Anterior cingulate cortex (tissue), 58 donors: ENCODE results near the gene CREB3L4.

Source experiments
- DNase-seq, 58 donors: peaks; one replicate each; lab custom pipeline; 2025; lab: John Stamatoyannopoulos, UW

Gene CREB3L4

GRCh38 chr1:153957744-153958110 is 10.0 kb upstream of the CREB3L4 start:
- peak in 1 of 58 donors; percentile 37 for DNase-seq

DNA sequence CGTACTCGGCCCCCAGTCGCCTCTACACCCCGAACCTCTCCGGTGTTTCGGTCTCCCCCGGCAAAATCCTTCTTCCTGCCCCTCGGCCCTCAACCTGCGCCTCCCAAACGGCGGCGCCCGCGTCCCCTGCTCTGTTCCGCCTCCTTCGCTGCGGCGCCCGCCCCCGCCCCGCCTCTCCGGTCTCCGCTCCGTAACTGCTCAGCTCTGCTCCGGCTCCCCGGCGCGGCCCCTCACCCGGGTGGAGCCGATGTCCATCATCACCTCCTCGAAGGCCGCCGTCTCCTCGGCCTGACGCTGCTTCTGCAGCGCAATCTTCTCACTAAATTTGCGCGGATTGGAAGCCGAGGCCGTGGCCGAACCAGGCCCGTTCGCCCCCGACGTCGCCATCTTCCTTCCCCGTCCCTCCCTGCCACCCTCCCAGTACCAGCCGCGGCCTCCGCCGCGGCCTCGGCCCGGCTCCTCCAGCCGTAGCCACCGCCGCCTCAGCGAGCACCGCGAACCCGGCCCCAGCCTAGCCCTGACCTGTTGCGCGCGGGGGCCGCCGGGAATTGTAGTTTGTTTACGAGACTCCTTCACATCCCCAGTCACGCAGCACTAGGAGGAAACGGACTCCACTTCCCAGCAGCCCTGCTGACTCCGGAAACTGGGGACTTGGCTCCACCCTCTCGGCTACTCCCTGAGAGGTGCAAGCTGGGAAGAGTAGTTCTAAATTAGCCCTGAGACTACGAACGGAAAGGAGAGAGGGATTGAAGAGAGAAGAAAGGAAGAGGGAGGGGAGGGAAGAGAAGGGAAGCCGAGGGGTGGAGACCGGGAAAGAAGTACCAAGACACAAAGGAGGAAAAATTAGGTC is 9.4 kb upstream of the CREB3L4 start, which contains the start of gene CRTC2:
Gene CRTC2, minus strand, starts transcription at position 502 of the 850 bp plus-strand sequence. Its CDS starts 115 bp downstream, at position 387.
- peak; percentile 81 to 99 (median 98) for DNase-seq

- DNase-seq: peak in 1 of 58 donors; percentile 44
Observed at GRCh38 chr1:153958961-153959260, 8.8 kb upstream of the CREB3L4 start.

DNA sequence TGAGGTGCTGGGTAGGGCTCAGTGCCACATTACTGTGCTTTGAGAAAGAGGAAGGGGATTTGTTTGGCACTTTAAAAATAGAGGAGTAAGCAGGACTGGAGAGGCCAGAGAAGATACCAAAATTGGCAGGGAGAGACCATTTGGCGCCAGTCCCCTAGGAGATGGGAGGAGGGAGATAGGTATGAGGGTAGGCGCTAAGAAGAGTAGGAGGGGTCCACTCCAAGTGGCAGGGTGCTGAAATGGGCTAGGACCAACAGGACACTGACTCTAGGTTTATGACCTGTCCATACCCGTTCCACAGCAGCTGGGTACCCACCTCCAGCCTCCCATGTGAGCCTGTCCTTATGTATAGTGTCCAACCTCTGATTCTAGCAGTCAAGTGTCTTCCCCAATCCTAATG is 8.2 kb upstream of the CREB3L4 start:
- DNase-seq: peak in 2 of 58 donors; percentile 7 to 10

DNA sequence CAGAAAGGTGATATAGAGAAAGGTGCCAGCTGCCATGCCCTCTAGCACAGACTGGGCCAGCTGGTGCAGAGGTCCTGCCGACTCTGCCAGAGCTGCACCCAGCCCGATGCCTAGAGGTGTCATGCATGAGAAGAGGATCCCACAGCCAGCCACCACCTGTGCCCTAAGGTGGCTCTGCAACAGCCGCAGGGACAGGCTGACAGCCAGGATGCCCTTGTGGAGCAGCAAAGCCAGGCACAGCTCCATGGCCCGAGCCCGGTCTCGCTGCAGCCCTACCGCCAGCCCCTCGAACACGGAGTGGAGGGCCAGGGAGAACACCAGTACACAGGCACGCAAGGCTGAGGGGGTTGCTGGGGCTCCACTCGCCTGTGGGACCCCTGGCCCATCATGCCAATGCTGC is 7.5 kb upstream of the CREB3L4 start:
- DNase-seq: no peak

DNA sequence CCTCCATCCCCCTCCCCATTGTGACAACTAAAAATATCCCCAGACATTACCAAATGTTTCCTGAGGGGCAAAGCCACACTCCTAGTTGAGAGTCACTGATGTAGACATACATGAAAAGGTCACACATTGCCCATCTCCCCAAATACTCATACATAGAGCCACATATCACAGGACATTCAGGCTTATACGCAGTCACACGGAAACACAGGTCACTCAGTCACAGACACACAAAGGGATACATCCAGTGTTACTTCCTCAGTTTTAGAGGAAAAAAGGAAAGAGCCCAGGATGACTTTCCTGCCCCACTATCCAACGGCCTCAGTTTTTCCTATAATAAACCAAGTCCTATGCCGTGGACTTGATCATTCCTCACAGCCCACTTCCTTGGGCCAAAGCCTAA is 6.3 kb upstream of the CREB3L4 start:
- DNase-seq: no peak

- peak in 2 of 58 donors; percentile 10 to 12 for DNase-seq
Observed at GRCh38 chr1:153962088-153963029, 5.3 kb upstream of the CREB3L4 start.

DNA sequence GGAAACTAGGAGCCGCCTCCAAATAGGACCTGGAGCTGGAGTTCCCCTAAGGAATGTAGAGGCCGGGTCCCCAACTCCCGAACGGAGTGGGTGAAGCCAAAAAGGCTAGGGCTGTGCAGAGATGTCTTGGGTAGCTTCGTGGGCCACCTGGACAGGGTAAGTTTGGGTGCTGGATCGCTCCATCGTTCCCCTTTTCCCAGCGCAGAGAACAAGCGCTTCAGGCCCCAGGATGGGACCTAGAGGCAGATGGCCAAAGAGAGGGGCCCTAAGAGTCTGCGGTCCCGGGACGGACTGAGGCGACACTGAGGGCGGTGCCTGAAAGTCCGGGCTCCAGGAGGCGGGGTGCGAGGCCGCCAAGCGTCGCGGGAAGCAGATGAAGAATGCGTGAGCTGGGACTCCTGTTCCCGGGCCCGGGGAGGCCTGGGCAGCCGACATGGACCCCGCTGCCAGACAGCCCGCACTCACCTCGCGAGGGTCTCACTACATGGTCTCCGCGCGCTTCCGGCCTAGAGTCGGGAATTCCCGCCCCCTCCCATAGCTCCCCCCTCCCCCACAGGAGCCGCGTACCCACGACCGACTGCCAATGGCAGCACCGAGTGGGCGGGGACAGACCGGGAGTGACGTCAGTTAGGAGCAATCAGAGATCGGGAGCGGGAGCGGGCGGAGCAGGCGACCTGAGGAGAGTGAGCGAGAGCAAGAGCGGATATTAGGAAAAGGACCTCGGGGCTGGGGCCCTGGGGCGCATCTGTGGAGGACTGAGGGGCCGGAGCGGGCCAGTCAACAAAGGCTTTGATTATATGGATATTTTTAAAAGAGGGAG is 4.5 kb upstream of the CREB3L4 start, which contains the start of gene SLC39A1:
Gene SLC39A1, minus strand, starts transcription at position 508 of the 820 bp plus-strand sequence. CDS start 822 bp downstream, outside the sequence.
- peak; percentile 71 to 99 (median 96) for DNase-seq

GRCh38 chr1:153963850-153964331 is 3.8 kb upstream of the CREB3L4 start:
- DNase-seq: peak in 8 of 58 donors; percentile 16 to 52 (median 42)

DNA sequence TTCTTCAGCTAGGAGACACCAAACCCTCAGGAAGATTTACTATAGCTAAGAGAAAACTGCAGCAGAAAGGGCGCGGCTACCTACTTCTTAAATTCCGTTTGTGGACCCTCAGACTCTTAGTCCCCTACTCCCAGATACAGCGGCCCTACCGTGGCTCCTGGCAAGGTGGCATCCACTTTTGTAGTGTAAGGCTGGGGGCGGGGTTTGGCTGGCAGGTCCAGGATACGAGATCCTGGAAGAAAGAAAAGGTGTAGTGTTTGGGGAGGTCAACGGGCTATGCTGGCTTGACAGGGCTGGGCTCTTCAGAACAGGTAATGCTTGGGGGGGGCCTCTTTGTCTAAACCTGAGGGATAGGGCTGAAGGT is 280 bp downstream of the CREB3L4 start:
- peak in 2 of 58 donors; percentile 44 to 54 for DNase-seq

DNA sequence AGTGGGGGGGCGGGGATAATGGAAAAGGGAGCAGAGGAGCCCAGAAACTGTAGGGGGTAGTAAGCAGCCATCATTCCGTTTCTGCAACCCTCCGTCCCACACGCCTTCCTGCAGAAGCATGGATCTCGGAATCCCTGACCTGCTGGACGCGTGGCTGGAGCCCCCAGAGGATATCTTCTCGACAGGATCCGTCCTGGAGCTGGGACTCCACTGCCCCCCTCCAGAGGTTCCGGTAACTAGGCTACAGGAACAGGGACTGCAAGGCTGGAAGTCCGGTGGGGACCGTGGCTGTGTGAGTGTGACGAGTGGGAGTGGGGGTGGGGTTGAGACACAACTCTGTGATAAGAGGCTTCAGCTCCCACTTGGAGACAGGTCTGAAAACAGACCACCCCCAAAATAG is 706 bp downstream of the CREB3L4 start:
- no peak for DNase-seq

DNA sequence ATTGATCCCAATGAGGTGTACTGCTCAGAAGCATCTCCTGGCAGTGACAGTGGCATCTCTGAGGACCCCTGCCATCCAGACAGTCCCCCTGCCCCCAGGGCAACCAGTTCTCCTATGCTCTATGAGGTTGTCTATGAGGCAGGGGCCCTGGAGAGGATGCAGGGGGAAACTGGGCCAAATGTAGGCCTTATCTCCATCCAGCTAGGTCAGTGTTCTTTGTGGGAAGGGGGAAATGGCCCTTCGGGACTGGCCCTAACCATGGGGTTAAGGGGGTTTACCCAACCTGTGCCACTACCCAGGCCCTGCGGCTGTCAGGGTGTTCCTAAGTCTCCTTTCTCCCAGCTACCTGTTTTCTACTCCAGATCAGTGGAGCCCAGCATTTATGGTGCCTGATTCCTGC is 1.3 kb downstream of the CREB3L4 start:
- DNase-seq: no peak

DNA sequence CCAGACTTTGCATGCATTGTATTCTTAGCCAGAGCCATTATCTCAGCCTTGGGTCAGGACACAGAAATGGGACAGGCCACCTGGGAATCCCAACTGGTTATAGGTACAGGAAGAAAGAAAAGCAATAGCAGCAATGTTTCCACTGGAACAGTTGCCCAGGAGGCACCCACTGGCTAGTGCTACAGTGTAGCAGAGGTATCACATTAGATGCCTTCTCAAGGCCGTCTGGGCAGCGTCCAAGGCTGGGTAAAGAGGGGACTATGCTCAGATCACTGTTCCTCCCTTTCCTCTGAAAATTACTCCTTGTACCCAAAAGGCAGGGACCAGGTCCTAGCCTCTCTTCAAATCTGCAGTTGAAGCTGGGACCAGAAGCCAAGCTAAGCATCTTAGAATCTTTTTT is 2.6 kb downstream of the CREB3L4 start:
- DNase-seq: no peak

- no peak for DNase-seq
Observed at GRCh38 chr1:153973071-153973470, 5.4 kb downstream of the CREB3L4 start.

DNA sequence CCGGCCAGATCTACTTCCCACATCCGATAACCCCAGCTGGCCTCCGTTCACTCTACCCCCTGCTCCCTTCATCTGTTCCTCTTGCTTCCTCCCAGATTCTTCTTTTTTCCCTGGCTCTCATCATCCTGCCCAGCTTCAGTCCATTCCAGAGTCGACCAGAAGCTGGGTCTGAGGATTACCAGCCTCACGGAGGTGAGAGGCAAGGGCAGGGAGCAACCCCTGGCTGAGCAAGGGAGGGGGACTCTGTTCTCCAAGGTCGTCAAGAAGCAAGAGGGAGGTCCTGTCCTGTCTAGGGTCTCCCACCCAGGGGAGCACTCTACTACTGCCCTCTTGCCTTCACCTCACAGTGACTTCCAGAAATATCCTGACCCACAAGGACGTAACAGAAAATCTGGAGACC is 5.8 kb downstream of the CREB3L4 start:
- DNase-seq: no peak

- DNase-seq: peak in 2 of 58 donors; percentile 41 to 46
Observed at GRCh38 chr1:153976819-153977249, 9.1 kb downstream of the CREB3L4 start.

DNA sequence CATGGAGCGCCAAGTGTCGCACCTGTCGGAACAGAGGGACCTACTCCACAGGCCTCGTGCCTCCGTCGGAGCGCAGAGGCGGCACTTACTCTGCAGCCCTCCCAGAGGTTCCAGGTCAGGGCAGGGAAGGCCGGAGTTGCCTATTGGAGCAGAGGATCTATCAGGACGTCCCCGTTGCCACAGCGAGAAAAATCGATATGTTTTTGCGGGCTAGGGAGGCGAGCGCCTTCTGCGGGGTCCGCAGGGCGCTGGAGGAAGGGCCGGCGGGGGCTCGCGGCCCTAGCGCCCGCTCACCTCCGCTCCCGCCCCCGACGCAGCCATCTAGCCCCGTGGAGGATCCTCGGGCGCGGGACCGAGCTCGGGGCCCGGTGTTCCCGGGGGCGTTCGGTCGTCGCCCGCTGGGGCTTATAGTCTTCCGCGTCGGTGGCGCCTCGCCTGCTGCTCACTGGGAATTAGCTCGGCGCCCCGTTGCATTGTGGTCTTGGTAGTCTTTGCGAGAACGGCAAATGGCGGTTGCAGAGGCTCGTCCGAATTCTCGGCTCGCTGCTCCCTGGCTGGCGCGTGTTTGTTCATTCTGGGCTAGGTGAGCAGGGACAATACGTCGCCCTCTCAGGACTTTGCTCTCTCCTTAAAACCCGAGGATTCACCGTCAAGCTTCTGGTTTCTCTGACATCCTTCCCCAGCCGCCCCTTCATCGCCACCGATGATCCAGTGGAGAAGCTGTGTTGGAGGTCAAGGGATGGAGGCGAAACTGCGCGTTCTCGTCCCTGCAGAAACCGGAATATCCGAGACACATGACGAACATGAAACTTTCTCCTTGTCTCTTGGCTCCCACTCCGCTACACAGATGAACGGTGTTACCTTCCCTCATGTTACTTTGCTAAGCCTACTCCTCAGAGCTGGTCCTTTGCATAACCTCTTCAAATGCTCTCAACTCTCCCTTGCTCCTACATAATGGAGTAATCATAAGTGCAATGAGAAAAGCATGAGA is 9.8 kb downstream of the CREB3L4 start, which contains the start of gene JTB:
Gene JTB, minus strand, starts transcription at position 425 of the 991 bp plus-strand sequence. Its CDS starts 422 bp downstream, at position 3.
- DNase-seq: peak in 57 of 58 donors; percentile 57 to 95 (median 83)

DNA sequence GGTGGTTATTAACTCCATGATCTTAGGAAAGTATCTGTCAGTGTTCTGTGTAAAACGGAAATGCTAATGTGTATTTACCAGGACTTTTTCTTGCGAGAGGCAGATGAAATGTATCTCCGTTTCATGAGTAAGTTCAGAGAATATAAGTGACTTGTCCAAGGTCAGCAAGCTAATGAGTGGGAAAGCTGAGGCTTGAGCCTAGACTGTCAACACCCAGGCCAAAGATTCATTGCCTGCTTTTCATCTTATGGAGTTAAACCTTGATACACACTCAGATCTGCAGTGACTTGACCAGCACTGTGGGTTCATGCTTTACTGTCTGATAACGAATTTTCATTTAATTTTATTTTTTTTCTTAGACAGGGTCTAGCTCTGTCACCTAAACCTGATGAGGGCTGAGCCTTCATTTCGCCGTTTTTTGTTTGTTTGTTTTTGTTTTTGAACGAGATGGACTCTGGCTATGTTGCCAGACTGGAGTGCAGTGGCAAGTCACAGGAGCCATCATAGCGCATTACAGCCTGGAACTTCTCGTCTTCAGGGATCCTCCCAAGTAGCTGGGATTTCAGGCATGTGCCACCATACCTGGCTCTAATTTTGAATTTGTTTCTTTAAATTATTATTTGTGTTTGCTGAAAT is 10.7 kb downstream of the CREB3L4 start:
- no peak for DNase-seq
